SK-N-MC (cell line): ENCODE results near the gene LRRC27.

ENCODE experiments used
- DNase-seq: peaks from one replicate; pipeline ENCODE4 v3.0.0-alpha.2; 2011; ENCODE audit warnings: low read depth, low spot score
- H3K27ac ChIP-seq: fragments of 200-600 bp; sonication (generic); 2 replicates; pipeline ENCODE4 v1.5.1; 2016; ENCODE audit warnings: mixed run types
- H3K36me3 ChIP-seq: fragments of 200-600 bp; sonication (generic); 2 replicates; pipeline ENCODE4 v1.6.1; 2017; ENCODE audit warnings: antibody characterized with exemption, low read length, mixed read lengths; ENCODE audit not compliant: insufficient read depth
- H3K4me3 ChIP-seq: fragments of 200-600 bp; sonication (generic); 2 replicates; pipeline ENCODE4 v1.5.1; 2016
- H3K9ac ChIP-seq: fragments of 200-600 bp; sonication (generic); 2 replicates; pipeline ENCODE4 v1.8.0; 2017; ENCODE audit warnings: mixed run types, mixed read lengths; ENCODE audit not compliant: insufficient read length
- H3K9me3 ChIP-seq: fragments of 200-600 bp; sonication (generic); 2 replicates; pipeline ENCODE4 v1.6.1; 2017; ENCODE audit warnings: low read depth, mild to moderate bottlenecking, antibody characterized with exemption, low read length, moderate library complexity, mixed read lengths
- EZH2 ChIP-seq: fragments of 200-600 bp; sonication (generic); IDR thresholded peaks from one replicate; pipeline ENCODE4 v1.6.1; 2017; ENCODE audit warnings: antibody characterized with exemption
- FOXP2 ChIP-seq: optimal IDR thresholded peaks from 2 replicates; pipeline ENCODE3; 2011; ENCODE audit warnings: mild to moderate bottlenecking, moderate library complexity; ENCODE audit not compliant: insufficient read depth; ENCODE audit errors: extremely low read length, control extremely low read depth
- POLR2AphosphoS5 ChIP-seq: IDR thresholded peaks from 2 replicates; pipeline ENCODE4 v1.6.1; 2012; ENCODE audit warnings: mild to moderate bottlenecking, low read depth, low read length, borderline replicate concordance

LRRC27 gene

GRCh38 chr10:132363376-132363775 lies 31.4 kb downstream of the LRRC27 start:
- Histone ChIP-seq H3K36me3 (no peaks in the 10 kb centered on the region; the same call in 1 of the 2 replicates), H3K9ac (no peak overlapping the region), H3K9me3 (no peaks in the 10 kb centered on the region), H3K27ac (no peak overlapping the region), H3K4me3 (no peak overlapping the region)
- DNase-seq = no peak
- TF ChIP-seq POLR2AphosphoS5 (no peak), FOXP2 (no peak), EZH2 (no peak)

GRCh38 chr10:132363921-132364593 lies 32.1 kb downstream of the LRRC27 start:
- Histone ChIP-seq H3K36me3 (no peaks in the 10 kb centered on the region; the same call in 1 of the 2 replicates), H3K9ac (no peak overlapping the region), H3K9me3 (no peaks in the 10 kb centered on the region), H3K4me3 (no peak overlapping the region), H3K27ac (no peak overlapping the region)
- no peak for DNase-seq
- no peak for TF ChIP-seq POLR2AphosphoS5
- TF ChIP-seq FOXP2 = no peak
- TF ChIP-seq EZH2 = no peak

GRCh38 chr10:132364594-132364970 lies 32.6 kb downstream of the LRRC27 start:
- no peak overlapping the region for H3K4me3 ChIP-seq
- H3K9ac ChIP-seq = no peak overlapping the region
- DNase-seq = no peak
- H3K27ac ChIP-seq = no peak overlapping the region
- TF ChIP-seq EZH2 (no peak), POLR2AphosphoS5 (no peak), FOXP2 (no peak)
- no peaks in the 10 kb centered on the region; the same call in 1 of the 2 replicates for H3K36me3 ChIP-seq
- H3K9me3 ChIP-seq = no peaks in the 10 kb centered on the region

GRCh38 chr10:132365102-132365501 lies 33.1 kb downstream of the LRRC27 start:
- Histone ChIP-seq H3K36me3 (no peaks in the 10 kb centered on the region; the same call in 1 of the 2 replicates), H3K9ac (no peak overlapping the region), H3K9me3 (no peaks in the 10 kb centered on the region), H3K4me3 (no peak overlapping the region), H3K27ac (no peak overlapping the region)
- no peak for TF ChIP-seq POLR2AphosphoS5
- no peak for TF ChIP-seq FOXP2
- no peak for DNase-seq

- TF ChIP-seq FOXP2 = no peak
- TF ChIP-seq EZH2 = no peak
- no peak for TF ChIP-seq POLR2AphosphoS5
- no peak overlapping the region for H3K9ac ChIP-seq
- H3K27ac ChIP-seq = no peak overlapping the region
- no peaks in the 10 kb centered on the region; the same call in 1 of the 2 replicates for H3K36me3 ChIP-seq
- no peaks in the 10 kb centered on the region for H3K9me3 ChIP-seq
- DNase-seq = no peak
- H3K4me3 ChIP-seq = no peak overlapping the region
These were observed 34.0 kb downstream of the LRRC27 start for GRCh38 chr10:132366006-132366405.

GRCh38 chr10:132366499-132366898 lies 34.5 kb downstream of the LRRC27 start:
- Histone ChIP-seq H3K9ac (no peak overlapping the region), H3K27ac (no peak overlapping the region), H3K36me3 (no peaks in the 10 kb centered on the region; the same call in 1 of the 2 replicates), H3K4me3 (no peak overlapping the region), H3K9me3 (no peaks in the 10 kb centered on the region)
- DNase-seq = no peak
- no peak for TF ChIP-seq FOXP2
- no peak for TF ChIP-seq POLR2AphosphoS5
- no peak for TF ChIP-seq EZH2

GRCh38 chr10:132368391-132368790 lies 36.4 kb downstream of the LRRC27 start:
- Histone ChIP-seq H3K27ac (no peak overlapping the region), H3K36me3 (no peaks in the 10 kb centered on the region; the same call in 1 of the 2 replicates)
- no peak for TF ChIP-seq POLR2AphosphoS5
- no peak for TF ChIP-seq EZH2
- no peak for TF ChIP-seq FOXP2

GRCh38 chr10:132368881-132369635 lies 37.1 kb downstream of the LRRC27 start:
- Histone ChIP-seq H3K27ac (no peak overlapping the region), H3K9me3 (no peaks in the 10 kb centered on the region), H3K9ac (no peak overlapping the region), H3K4me3 (no peak overlapping the region), H3K36me3 (no peaks in the 10 kb centered on the region; the same call in 1 of the 2 replicates)
- TF ChIP-seq EZH2 (no peak), POLR2AphosphoS5 (no peak), FOXP2 (no peak)
- DNase-seq = no peak

More at GRCh38 chr10:132368391-132368790, 36.4 kb downstream of the LRRC27 start:
- DNase-seq = no peak
- no peak overlapping the region for H3K9ac ChIP-seq
- H3K9me3 ChIP-seq = no peaks in the 10 kb centered on the region
- no peak overlapping the region for H3K4me3 ChIP-seq

GRCh38 chr10:132369636-132370185 lies 37.7 kb downstream of the LRRC27 start:
- H3K9ac ChIP-seq = no peak overlapping the region
- no peak for DNase-seq
- no peaks in the 10 kb centered on the region for H3K9me3 ChIP-seq
- H3K36me3 ChIP-seq = no peaks in the 10 kb centered on the region; the same call in 1 of the 2 replicates
- TF ChIP-seq EZH2 = no peak
- TF ChIP-seq POLR2AphosphoS5 = no peak
- no peak for TF ChIP-seq FOXP2
- H3K4me3 ChIP-seq = no peak overlapping the region
- H3K27ac ChIP-seq = no peak overlapping the region
